ENCODE results near the gene OR10K1. TPM values are rescaled to one million over a fixed set of nuclear protein-coding genes. Genes with fewer than 3 reads are reported as not detected.

Gene OR10K1, protein sequence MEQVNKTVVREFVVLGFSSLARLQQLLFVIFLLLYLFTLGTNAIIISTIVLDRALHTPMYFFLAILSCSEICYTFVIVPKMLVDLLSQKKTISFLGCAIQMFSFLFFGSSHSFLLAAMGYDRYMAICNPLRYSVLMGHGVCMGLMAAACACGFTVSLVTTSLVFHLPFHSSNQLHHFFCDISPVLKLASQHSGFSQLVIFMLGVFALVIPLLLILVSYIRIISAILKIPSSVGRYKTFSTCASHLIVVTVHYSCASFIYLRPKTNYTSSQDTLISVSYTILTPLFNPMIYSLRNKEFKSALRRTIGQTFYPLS
- not detected in 2 replicates for total RNA-seq

DNA sequence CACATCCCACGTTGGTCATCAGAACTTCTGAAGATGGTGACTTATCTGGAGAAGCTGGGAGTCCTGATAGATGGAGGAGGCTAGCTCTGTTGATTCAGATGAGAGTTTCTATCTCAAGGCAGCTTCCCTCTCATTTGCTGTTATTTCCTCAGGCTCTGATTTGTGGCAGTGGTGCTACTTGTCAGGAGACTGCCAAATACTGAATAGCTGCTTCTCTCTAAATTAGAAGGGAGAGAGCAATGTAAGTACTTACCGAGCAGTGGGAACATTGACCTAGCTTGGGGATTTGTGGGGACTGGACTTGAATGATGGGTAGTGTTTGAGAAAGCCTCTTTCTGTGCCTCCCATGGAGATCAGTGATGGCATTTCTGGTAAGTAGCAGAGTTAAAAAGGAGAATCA is at the start of gene OR10K1:
Gene OR10K1, plus strand, starts transcription at position 301 of the 400 bp plus-strand sequence. CDS start 3,728 bp downstream, outside the sequence.

DNA sequence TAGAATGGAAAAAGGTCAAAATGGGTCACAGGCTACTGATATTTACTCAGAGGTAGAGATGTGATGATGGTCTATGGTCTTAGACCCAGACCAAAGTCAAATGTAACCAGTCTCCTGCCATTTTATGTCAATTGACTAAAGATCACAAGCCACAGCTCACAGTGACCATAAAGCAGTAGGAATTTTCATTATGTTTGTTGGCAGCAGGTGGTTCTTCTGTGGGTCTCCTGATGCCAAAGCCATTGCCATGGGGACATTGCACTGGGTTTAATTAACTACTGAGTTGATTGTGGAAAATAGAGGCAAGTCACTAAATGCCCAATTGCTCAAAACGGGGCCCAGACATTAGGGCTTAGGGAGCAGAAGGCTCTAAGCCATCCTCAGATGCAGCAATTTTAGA is 35.5 kb upstream of the OR10K1 start, which contains the start of gene OR10K2:
Gene OR10K2, minus strand, starts transcription at position 101 of the 400 bp plus-strand sequence. CDS start 5,371 bp downstream, outside the sequence.

DNA sequence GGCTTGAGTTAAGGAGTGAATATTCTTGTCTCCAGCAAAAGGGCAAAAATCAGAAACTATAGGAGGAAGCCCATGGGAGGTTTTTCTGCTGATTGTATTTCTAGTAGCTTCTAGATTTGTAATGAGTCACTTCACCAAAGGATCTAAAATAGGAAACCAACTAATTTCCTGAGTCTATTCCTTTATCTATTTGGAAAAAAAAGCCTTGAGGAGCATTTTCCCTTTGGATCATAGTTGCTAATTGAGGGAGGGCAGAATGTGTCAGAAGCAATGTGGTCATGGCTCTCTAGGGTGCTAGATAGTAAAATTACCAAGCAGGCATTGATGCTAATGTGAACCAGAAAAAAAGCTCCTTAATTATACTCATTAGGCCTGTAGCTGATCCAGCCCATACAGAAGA is 10.3 kb downstream of the OR10K1 start, which contains the start of gene OR10R2:
Gene OR10R2, plus strand, starts transcription at position 301 of the 400 bp plus-strand sequence. CDS start 106 bp downstream, outside the sequence.

Other genes with a start within 250 kb of the OR10K1 start
- gene CD1A, start 207.4 kb upstream of the OR10K1 start, total RNA-seq: not detected in 2 replicates
- not detected in 2 replicates for gene CD1C, start 171.9 kb upstream of the OR10K1 start, total RNA-seq
- gene CD1B, start 130.3 kb upstream of the OR10K1 start, total RNA-seq: not detected in 2 replicates
- not detected in 2 replicates for gene CD1E, start 107.9 kb upstream of the OR10K1 start, total RNA-seq
- not detected in 2 replicates for gene OR10T2, start 62.4 kb upstream of the OR10K1 start, total RNA-seq
- gene OR10K2, start 35.6 kb upstream of the OR10K1 start, total RNA-seq: not detected in 2 replicates
- gene OR10R2, start 10.4 kb downstream of the OR10K1 start, total RNA-seq: not detected in 2 replicates
- not detected in 2 replicates for gene OR6Y1, start 92.6 kb downstream of the OR10K1 start, total RNA-seq
- gene OR6P1, start 108.7 kb downstream of the OR10K1 start, total RNA-seq: not detected in 2 replicates
- gene OR10X1, start 118.1 kb downstream of the OR10K1 start, total RNA-seq: not detected in 2 replicates
- not detected in 2 replicates for gene OR10Z1, start 143.4 kb downstream of the OR10K1 start, total RNA-seq
- gene SPTA1, start 224.9 kb downstream of the OR10K1 start, total RNA-seq: under 0.01 and 0.10 TPM in 2 replicates
- not detected in 2 replicates for gene OR6K2, start 238.8 kb downstream of the OR10K1 start, total RNA-seq

Measured in smooth muscle cell of the pulmonary artery (primary cell).